NCI-H1105 (cell line): ENCODE measurements around the gene NRP2.

Source experiments
- DNase-seq: peaks from one replicate; lab custom pipeline; 2025; lab: John Stamatoyannopoulos, UW

NRP2 gene

GRCh38 chr2:205682239-205682970 is at the start of gene NRP2:
Gene NRP2, plus strand, starts transcription at chr2:205682501. Its CDS starts 790 bp downstream, at chr2:205683291.
- peak; percentile 64 for DNase-seq

GRCh38 chr2:205633994-205634393 is 48.3 kb upstream of the NRP2 start:
- DNase-seq, result no peak

- no peak for DNase-seq
These were observed 45.6 kb upstream of the NRP2 start for GRCh38 chr2:205636549-205637319.

- DNase-seq, result no peak
These were observed 45.0 kb upstream of the NRP2 start for GRCh38 chr2:205637320-205637602.

- no peak for DNase-seq
These were observed 44.4 kb upstream of the NRP2 start for GRCh38 chr2:205637779-205638503.

- no peak for DNase-seq
These were observed 41.6 kb upstream of the NRP2 start for GRCh38 chr2:205640716-205641115.

GRCh38 chr2:205642599-205643356 is 39.5 kb upstream of the NRP2 start:
- DNase-seq, result no peak

GRCh38 chr2:205643391-205643885 is 38.9 kb upstream of the NRP2 start:
- no peak for DNase-seq

- no peak for DNase-seq
These were observed 38.3 kb upstream of the NRP2 start for GRCh38 chr2:205644018-205644417.

- no peak for DNase-seq
These were observed 35.6 kb upstream of the NRP2 start for GRCh38 chr2:205646680-205647079.

GRCh38 chr2:205650450-205650849 is 31.9 kb upstream of the NRP2 start:
- DNase-seq, result no peak

GRCh38 chr2:205650931-205651330 is 31.4 kb upstream of the NRP2 start:
- DNase-seq, result no peak

GRCh38 chr2:205651719-205652118 is 30.6 kb upstream of the NRP2 start:
- DNase-seq, result no peak

- no peak for DNase-seq
These were observed 27.3 kb upstream of the NRP2 start for GRCh38 chr2:205654878-205655605.

- no peak for DNase-seq
These were observed 26.4 kb upstream of the NRP2 start for GRCh38 chr2:205655779-205656456.

- DNase-seq, result no peak
These were observed 25.8 kb upstream of the NRP2 start for GRCh38 chr2:205656461-205656860.

- DNase-seq, result no peak
These were observed 25.4 kb upstream of the NRP2 start for GRCh38 chr2:205656941-205657340.

- no peak for DNase-seq
These were observed 24.7 kb upstream of the NRP2 start for GRCh38 chr2:205657579-205657978.

- no peak for DNase-seq
These were observed 24.2 kb upstream of the NRP2 start for GRCh38 chr2:205658068-205658467.

- no peak for DNase-seq
These were observed 23.7 kb upstream of the NRP2 start for GRCh38 chr2:205658572-205658971.

GRCh38 chr2:205659922-205660321 is 22.4 kb upstream of the NRP2 start:
- DNase-seq, result no peak
